ENCODE measurements around the gene ANKRD50. TPM values are rescaled to one million over a fixed set of nuclear protein-coding genes. Genes with fewer than 3 reads are reported as not detected.

The ANKRD50 gene
- total RNA-seq, 1 experiment from 2014 or later, result 11.8 TPM

DNA sequence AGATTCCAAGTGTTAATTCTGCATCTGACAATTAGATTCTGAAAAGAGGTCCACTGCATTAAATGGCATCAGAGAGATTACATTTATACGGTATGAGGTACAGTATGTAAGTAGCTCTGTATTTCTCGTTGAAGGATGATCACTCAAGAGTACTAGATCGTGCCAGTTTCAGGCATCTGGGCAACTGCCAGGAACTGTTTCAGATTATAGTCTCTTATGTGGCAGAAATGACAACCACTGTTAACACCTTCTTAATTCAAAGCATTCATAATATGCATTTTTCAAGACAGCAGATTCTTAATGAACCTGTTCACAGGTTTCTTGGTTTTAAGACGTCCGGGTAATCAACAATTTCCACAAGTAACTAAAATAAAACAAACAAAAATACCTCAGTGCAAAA, 1.6 kb downstream of the ANKRD50 start:
- DNase-seq (ENCODE audit: low read depth), result no peak

GRCh38 chr4:124710015-124710741, 2.4 kb downstream of the ANKRD50 start:
- DNase-seq (ENCODE audit: low read depth), result no peak

DNA sequence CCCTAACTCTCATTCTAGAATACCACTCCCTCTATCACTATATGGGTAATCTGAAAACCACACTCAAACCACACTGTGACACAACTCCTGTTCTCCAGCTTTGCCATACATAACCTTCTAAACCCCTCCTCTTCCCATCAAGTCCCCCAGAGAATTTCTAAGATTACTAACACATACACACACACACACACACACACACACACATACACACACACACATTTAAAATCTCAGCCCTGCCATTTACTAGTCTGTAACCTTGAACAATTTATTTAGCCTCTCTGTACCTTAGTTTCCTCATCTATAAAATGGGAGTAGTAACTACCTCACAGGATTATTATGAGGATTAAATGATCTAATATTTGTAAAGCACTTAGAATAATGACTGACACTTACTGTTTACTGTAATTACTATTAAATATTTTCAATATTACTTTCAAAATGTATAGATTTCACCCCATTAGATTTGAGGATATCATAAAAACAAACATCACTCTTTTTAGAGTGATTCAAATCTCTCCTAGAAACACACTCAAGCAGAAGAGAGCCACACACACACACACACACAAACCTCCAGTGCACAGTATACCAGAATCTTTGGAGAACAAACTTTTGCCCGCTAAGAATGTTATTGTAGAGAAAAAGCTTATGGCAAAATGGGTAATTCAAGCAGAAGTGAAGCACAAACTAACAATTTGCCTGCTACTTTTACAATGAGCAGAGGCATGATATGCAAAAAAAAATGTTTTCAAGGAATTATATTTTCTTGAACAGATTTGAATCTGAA, 3.8 kb downstream of the ANKRD50 start:
- DNase-seq (ENCODE audit: low read depth), result no peak

DNA sequence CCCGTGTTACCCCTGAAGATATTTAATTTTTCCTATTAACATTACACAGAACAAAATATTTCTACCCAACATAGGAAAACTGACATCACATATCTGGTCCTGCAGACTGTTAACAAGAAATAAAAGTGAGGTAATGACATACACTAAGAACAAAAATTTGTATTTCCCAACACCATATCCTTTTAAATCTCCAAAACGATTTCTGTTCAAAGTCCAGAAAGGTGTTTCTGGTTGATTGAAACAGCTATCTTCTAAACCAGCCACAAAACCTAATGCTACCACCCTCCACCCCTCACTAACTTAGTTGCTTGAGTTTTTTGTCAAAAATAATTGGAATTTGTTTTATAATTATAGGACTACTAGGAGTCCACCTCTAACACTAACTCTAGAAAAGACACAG, 7.1 kb downstream of the ANKRD50 start:
- DNase-seq (ENCODE audit: low read depth), result no peak

DNA sequence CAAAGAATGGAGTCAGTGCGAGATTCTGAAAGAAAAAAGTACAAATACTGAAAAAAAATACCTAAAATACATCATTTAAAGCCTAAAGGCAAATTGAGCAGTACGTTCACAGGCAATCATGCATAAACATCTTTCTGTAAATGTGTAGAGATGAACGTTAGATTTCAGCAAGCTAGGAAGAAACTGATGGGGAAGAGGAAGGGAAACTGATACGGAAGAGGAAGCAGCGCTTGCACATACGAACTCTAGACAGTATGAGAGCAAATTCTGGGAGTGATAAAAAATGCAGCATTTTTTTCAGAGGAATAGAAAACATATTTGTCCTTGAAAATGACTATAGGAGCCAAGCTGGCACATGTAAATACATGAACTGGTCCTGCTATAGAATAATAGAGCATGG, 9.4 kb downstream of the ANKRD50 start:
- DNase-seq (ENCODE audit: low read depth), result no peak

DNA sequence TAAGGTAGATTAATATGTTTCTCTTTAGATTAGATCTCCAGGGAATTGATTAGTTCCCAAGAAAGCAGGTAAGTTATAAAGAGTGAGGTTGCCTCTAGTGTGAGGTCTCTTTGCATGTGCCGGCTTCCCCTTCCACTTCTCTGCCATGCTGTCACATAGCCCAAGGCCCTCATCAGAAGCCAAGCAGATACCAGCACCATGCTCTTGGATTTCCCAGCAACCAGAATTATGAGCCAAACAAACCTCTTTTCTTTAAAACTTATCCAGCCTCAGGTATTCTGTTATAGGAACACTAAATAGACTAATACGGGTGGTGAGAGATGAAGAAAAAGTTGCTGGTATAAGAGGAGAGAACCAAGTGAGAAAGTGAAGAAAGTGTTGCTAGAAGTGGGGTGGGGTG, 15.1 kb downstream of the ANKRD50 start:
- no peak for DNase-seq (ENCODE audit: low read depth)

DNA sequence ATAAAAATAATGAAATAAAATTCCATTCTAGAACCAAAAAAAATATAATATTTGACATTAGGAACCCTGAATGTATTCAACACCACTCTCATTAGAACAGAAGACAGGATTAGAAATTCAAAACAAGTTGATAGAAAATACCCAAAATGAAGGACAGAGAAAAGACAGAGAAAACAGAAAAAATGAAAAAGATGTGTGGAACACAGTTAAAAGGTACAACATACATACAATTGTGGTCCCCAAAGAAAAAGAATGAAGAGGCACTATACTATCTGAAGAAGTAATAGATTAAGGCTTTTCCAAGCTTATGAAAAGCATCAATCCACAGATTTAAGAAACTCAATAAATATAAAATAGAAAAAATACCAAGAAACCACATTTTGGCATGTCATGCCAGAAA, 16.4 kb downstream of the ANKRD50 start:
- DNase-seq (ENCODE audit: low read depth), result no peak

- no peak for DNase-seq (ENCODE audit: low read depth)
These were observed 17.5 kb downstream of the ANKRD50 start for GRCh38 chr4:124694946-124695598.

- no peak for DNase-seq (ENCODE audit: low read depth)
These were observed 18.2 kb downstream of the ANKRD50 start for GRCh38 chr4:124694306-124694705.

- DNase-seq (ENCODE audit: low read depth), result no peak
These were observed 20.7 kb downstream of the ANKRD50 start for GRCh38 chr4:124691801-124692200.

DNA sequence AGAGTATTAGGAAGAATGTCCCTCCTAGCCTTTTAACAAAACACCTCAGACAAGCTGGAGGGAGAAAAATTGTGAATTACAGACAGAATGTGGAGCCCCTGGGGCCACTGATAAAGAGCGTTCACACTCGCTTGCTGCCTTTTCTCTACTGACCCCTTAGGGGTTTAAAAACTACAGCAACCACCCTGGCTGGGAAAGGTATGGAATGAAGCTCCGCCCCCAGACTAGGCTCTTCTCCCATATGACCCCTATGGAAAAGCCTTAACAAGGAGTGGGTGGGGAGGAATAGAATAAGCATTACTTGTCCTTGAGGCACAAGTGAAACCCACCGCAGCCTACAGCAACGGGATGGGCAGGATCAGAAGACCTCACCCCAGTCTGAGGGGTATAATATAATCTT, 26.3 kb downstream of the ANKRD50 start:
- DNase-seq (ENCODE audit: low read depth), result no peak

DNA sequence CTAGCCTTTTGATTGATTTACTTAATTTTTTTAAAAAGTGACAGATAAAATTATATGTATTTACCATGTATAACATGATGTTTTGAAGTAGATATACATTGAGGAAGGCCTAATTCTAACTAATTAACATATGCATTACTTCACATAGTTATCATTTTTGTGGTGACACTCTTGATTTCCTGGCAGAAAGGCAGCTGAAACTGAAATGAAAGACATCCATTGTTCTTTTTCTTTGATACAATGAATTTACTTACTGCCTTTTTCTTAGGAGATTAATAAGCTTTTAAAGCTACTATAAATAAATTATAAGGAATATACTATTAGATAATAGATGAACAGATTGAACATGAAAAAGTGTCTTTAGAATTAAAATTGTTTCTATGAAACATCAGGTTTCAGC, 26.7 kb downstream of the ANKRD50 start:
- DNase-seq (ENCODE audit: low read depth), result peak; percentile 11

- DNase-seq (ENCODE audit: low read depth), result peak; percentile 40
These were observed 28.2 kb downstream of the ANKRD50 start for GRCh38 chr4:124684301-124684700.

- no peak for DNase-seq (ENCODE audit: low read depth)
These were observed 30.1 kb downstream of the ANKRD50 start for GRCh38 chr4:124682384-124682783.

DNA sequence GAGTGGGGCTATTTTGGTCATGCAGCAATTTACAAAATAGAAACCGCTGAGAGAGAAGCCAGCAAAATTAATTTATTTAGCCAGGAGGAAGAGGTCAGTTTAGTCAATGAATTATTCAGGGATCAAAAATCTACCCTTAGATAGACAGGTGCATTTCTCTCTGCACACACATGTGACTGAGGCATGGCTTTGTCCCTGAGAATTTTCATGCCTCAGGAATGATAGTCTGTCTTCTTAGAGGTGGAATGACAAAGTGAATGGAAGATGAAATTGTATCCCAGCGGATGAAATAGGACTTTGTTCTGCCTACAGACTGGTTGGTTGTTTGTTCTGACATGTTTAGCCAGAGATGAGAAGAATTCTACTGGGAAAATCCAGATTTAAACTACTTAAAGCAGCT, 46.0 kb downstream of the ANKRD50 start:
- DNase-seq (ENCODE audit: low read depth), result no peak

GRCh38 chr4:124658795-124659194, 53.7 kb downstream of the ANKRD50 start:
- no peak for DNase-seq (ENCODE audit: low read depth)

DNA sequence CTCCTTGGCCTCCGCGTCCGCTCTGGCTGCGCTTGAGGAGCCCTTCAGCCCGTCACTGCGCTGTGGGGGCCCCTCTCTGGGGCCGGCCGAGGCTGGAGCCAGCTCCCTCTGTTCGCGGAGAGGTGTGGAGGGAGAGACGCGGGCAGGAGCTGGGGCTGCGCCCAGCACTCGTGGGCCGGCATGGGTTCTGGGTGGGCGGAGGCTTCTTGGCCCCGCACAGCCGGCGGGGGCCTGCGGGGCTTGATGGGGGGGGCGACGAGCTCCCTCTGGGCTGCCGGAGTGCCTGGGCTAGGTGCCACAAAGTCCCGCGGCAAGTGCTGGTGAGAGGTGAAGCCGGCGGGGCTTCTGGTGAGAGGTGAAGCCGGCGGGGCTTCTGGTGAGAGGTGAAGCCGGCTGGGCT, 61.9 kb downstream of the ANKRD50 start:
- DNase-seq (ENCODE audit: low read depth), result no peak

- DNase-seq (ENCODE audit: low read depth), result no peak
These were observed 64.9 kb downstream of the ANKRD50 start for GRCh38 chr4:124647599-124647998.

DNA sequence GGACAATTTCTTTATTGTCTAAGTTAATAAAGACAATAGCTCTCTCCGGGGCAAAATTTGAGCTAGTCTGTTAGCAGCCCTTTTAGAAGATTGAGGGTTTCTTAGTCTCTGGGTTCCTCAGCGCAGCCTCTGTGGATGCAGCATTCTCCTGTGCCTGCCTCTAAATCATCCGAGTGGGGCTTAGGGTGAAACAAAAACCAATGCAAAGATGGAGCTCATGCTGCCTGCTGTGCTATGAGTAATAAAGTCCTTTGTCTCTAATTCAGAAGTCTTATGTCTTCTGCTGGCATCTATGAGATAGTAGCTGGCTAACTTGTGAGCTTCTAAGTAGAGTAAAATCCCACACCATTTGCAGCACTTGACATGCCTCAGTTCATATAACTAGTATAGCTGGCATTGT, 67.9 kb downstream of the ANKRD50 start:
- DNase-seq (ENCODE audit: low read depth), result no peak

GRCh38 chr4:124642846-124643245, 69.7 kb downstream of the ANKRD50 start:
- DNase-seq (ENCODE audit: low read depth), result no peak

- peak; percentile 89 for DNase-seq (ENCODE audit: low read depth)
These were observed 70.7 kb downstream of the ANKRD50 start for GRCh38 chr4:124641715-124642381.
